Muscle of leg (tissue), 11 donors: ENCODE measurements around the gene ATP8B4. TPM values are rescaled to one million over a fixed set of nuclear protein-coding genes. Genes with fewer than 3 reads are reported as not detected.
A peak's percentile ranks its signal among the peaks of the same experiment; 100 is the strongest.
"Not testable (repeated sequence)": the region's sequence is repeated elsewhere in the genome, so short reads cannot be mapped to it uniquely, and the experiment has no call there.

Source experiments
- DNase-seq: peaks from one replicate; pipeline ENCODE4 v3.0.0; 2013
- H3K27ac ChIP-seq: one replicate; pipeline ENCODE4 v1.5.1; 2013; ENCODE audit warnings: mild to moderate bottlenecking, low read length, control low read depth
- H3K27me3 ChIP-seq: one replicate; pipeline ENCODE4 v1.6.1; 2013; ENCODE audit warnings: low read length; ENCODE audit not compliant: control insufficient read depth, insufficient read depth
- H3K36me3 ChIP-seq: one replicate; pipeline ENCODE4 v1.6.1; 2013; ENCODE audit warnings: low read length; ENCODE audit not compliant: control insufficient read depth, insufficient read depth
- H3K4me1 ChIP-seq: one replicate; pipeline ENCODE4 v1.6.1; 2013; ENCODE audit warnings: low read length; ENCODE audit not compliant: control insufficient read depth, insufficient read depth
- H3K4me3 ChIP-seq: one replicate; pipeline ENCODE4 v1.5.1; 2013; ENCODE audit warnings: low read length, control low read depth
- H3K9me3 ChIP-seq: replicated peaks from 2 replicates; pipeline ENCODE4 v1.6.1; 2013; ENCODE audit warnings: low read depth, low read length; ENCODE audit not compliant: control insufficient read depth
- WGBS: methylation state at CpG from one replicate; pipeline ENCODE4 v1.1.5; 2013; ENCODE audit warnings: missing lambda C conversion rate; ENCODE audit not compliant: insufficient coverage; 5-methylcytosine and 5-hydroxymethylcytosine counted together
- polyA plus RNA-seq, 8 donors: library from polyadenylated mRNA; unstranded; fragments of 120-200 nt; gene quantifications; one replicate each; pipeline versions ENCODE4 v1.2.1 to v1.2.3, GENCODE V29; 2013; ENCODE audit warnings: inconsistent platforms in 1 of 8, low replicate concordance in 1 of 8; ENCODE audit not compliant: insufficient read length in 8 of 8, insufficient read depth in 1 of 8
- total RNA-seq: library from RNA; stranded (reverse); fragments of 120-200 nt; gene quantifications from one replicate; pipeline ENCODE4 v1.2.4, GENCODE V29; 2013

ATP8B4 gene
- total and polyA plus RNA-seq, 9 donors, result 2.6 to 5.2 (median 3.6) TPM

GRCh38 chr15:49977306-49977705, 141.7 kb downstream of the ATP8B4 start:
- Histone ChIP-seq H3K4me1 (no peaks in the 10 kb centered on the region), H3K9me3 (no peaks in the 10 kb centered on the region), H3K36me3 (no peaks in the 10 kb centered on the region), H3K27me3 (no peaks in the 10 kb centered on the region), H3K4me3 (no peak overlapping the region), H3K27ac (no peak overlapping the region)
- WGBS, result no CpG with 5 or more reads among the region's 1 CpG
- DNase-seq, result no peak

DNA sequence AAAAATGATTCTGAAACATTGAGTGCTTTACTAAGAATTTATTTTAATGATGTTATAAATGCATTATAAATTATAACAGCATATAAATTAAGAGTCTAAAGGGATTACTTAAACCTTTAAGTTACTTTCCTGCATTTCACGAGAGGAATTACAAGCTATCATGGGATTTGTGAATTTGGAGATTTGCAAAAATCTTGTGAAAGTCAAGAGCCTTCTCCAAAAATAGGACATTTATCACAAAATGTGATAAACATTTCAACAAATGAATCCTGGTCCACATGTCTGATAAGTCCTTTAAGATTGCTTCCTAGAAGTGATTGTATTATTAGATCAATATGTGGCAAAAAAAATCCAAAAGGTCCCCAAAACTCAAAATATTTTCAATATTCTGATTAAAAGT, 154.5 kb downstream of the ATP8B4 start:
- Histone ChIP-seq H3K36me3 (no peaks in the 10 kb centered on the region), H3K4me1 (no peaks in the 10 kb centered on the region), H3K4me3 (no peak overlapping the region), H3K27ac (no peak overlapping the region), H3K9me3 (peaks cover 3% of the 10 kb centered on the region), H3K27me3 (no peaks in the 10 kb centered on the region)
- peak; percentile 61 for DNase-seq
- no CpG with 5 or more reads among the region's 1 CpG for WGBS

DNA sequence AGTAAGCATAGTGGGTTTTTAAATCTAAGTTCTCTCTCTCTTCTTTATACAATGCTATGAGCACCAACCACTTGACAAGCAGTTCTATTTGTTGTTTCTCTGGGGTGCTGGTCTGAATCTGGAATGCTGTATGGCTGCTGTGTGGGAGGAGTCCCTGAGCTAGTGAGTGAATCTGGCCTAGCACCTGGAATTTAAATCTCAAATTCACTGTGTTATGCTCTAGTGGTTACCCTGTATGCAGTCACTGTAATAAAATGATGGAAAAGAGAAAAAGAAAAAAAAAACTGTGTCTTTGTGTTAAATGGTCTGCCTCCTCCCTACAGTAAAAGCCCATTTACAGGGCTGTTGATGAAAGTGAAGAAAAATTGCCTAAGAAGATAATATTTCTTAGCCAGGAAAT, 155.0 kb downstream of the ATP8B4 start:
- DNase-seq, result peak; percentile 46
- peaks cover 5% of the 10 kb centered on the region for H3K9me3 ChIP-seq
- no peaks in the 10 kb centered on the region for H3K27me3 ChIP-seq
- no peak overlapping the region for H3K4me3 ChIP-seq
- no peak overlapping the region for H3K27ac ChIP-seq
- no peaks in the 10 kb centered on the region for H3K36me3 ChIP-seq
- no peaks in the 10 kb centered on the region for H3K4me1 ChIP-seq

- H3K4me1 ChIP-seq, H3K27ac ChIP-seq, H3K36me3 ChIP-seq, H3K27me3 ChIP-seq, H3K4me3 ChIP-seq, DNase-seq, H3K9me3 ChIP-seq: not testable (repeated sequence)
- WGBS, result no CpG with 5 or more reads among the region's 9 CpGs
These were observed 155.8 kb downstream of the ATP8B4 start for GRCh38 chr15:49963033-49963772.

DNA sequence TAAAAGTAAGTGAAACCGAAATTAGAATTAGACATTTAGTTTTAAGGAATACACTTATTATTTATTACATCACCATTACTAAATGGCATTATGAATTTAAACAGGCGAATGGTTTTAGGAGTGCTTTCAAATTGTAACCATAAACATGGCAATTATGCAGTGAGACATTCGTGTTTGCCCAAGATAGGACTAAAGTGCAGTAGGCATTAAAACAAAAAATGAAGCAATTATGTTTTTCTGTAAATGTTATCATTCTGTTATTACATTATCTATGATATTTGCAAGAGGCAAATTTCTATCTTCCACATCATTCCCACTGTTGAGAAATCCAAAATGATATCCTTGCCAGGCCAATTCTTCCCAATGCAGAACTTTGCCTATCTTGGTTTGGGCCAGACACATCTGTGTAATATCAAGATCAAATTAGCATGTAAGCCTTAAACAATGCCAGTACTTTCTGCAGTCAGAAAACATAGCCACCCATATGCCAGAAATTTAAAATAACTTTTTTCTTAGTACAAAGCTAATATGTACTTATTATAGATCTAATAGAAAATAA, 156.9 kb downstream of the ATP8B4 start:
- DNase-seq, result peak; percentile 3
- Histone ChIP-seq H3K36me3 (no peaks in the 10 kb centered on the region), H3K4me1 (no peaks in the 10 kb centered on the region), H3K27me3 (no peaks in the 10 kb centered on the region), H3K4me3 (no peak overlapping the region), H3K27ac (no peak overlapping the region), H3K9me3 (peaks cover 5% of the 10 kb centered on the region)
- no CpG with 5 or more reads among the region's 3 CpGs for WGBS

DNA sequence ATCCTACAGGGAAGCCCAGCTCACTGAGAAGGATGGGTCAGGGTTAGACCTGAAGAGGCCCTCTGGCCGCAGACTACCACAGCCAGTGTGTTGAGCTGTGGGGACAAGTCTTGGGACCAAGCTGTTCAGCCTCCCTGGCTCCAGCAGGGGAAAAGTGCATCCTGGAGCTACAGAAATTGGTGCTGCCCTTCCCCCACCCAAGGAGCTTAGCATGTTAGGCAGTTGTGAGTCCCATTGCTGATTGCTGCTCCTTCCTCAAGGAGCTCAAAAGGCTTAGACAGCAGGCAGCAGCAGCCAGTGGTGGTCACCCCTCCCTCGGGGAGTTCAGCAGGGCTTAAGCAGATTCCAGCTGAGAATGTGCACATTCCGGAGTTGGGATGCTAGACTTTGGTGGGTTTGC, 165.6 kb downstream of the ATP8B4 start:
- WGBS, result 67% methylated on average over 3 of the region's 3 CpGs
- DNase-seq, result no peak
- Histone ChIP-seq H3K9me3 (peaks cover 2% of the 10 kb centered on the region), H3K27ac (no peak overlapping the region), H3K36me3 (no peaks in the 10 kb centered on the region), H3K4me3 (no peak overlapping the region), H3K27me3 (no peaks in the 10 kb centered on the region), H3K4me1 (no peaks in the 10 kb centered on the region)

DNA sequence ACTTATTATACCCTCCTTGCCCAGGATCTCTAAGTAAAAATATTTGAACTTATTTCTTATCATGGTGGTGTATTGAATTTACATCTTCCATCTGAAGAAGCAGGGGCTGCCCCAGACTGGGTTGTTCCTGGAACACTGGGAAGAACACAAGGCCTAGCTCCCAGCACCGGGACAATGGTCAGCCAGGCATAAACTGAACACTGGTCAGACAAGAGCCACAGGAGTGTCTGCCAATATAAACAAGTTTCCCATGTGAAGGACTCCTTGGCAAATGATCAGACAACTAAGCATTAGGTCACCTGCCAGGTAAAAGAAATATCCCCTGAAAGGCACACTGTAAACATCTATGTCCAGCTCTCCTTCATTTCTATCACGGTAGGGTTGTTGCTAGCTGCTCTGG, 172.4 kb downstream of the ATP8B4 start:
- peaks cover 4% of the 10 kb centered on the region for H3K9me3 ChIP-seq

DNA sequence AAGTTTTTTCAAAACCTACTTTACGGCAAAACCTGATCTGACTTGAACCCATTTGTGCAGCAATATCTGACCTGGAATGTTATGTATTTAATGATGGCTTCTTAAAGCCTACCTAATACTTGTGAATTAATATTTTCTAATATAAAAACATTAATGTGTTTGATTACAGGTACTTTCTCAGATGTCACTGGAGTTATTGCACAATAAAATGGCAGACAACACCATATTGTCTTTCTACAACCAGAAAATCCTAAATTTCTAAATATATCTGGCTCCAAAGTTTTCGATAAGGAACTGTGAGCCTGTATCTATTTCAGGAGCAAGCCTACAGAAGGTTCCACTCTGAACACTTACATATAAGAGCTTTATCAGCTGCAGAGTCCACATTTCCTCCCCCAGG, 184.5 kb downstream of the ATP8B4 start:
- no peaks in the 10 kb centered on the region for H3K9me3 ChIP-seq
- no peak overlapping the region for H3K27ac ChIP-seq
- no peaks in the 10 kb centered on the region for H3K27me3 ChIP-seq
- no peaks in the 10 kb centered on the region for H3K4me1 ChIP-seq
- DNase-seq, result no peak
- no CpG with 5 or more reads among the region's 2 CpGs for WGBS
- H3K36me3 ChIP-seq, result no peaks in the 10 kb centered on the region
- H3K4me3 ChIP-seq, result no peak overlapping the region

More for the DNA sequence above, 172.4 kb downstream of the ATP8B4 start:
- no peak for DNase-seq
- Histone ChIP-seq H3K27ac (no peak overlapping the region), H3K4me3 (no peak overlapping the region), H3K36me3 (no peaks in the 10 kb centered on the region), H3K27me3 (no peaks in the 10 kb centered on the region), H3K4me1 (no peaks in the 10 kb centered on the region)
- 100% methylated on average over 2 of the region's 2 CpGs for WGBS

GRCh38 chr15:49927189-49927861, 191.7 kb downstream of the ATP8B4 start:
- WGBS, result no CpG with 5 or more reads among the region's 2 CpGs
- no peaks in the 10 kb centered on the region for H3K9me3 ChIP-seq
- no peaks in the 10 kb centered on the region for H3K27me3 ChIP-seq
- H3K4me3 ChIP-seq, result no peak overlapping the region
- H3K27ac ChIP-seq, result no peak overlapping the region
- H3K36me3 ChIP-seq, result no peaks in the 10 kb centered on the region
- DNase-seq, result no peak
- H3K4me1 ChIP-seq, result no peaks in the 10 kb centered on the region

GRCh38 chr15:49926740-49927139, 192.3 kb downstream of the ATP8B4 start:
- WGBS, result no CpG with 5 or more reads among the region's 3 CpGs
- Histone ChIP-seq H3K27ac (no peak overlapping the region), H3K4me3 (no peak overlapping the region), H3K4me1 (no peaks in the 10 kb centered on the region), H3K27me3 (no peaks in the 10 kb centered on the region), H3K36me3 (no peaks in the 10 kb centered on the region), H3K9me3 (no peaks in the 10 kb centered on the region)
- DNase-seq, result no peak
